K562 (cell line): ENCODE measurements around the gene DNASE2. TPM values are rescaled to one million over a fixed set of nuclear protein-coding genes. Genes with fewer than 3 reads are reported as not detected.

Experiments used
- BRD9 ChIP-seq: fragments of 450-650 bp; IDR thresholded peaks from 2 replicates; pipeline ENCODE4 v1.6.1; 2018; ENCODE audit warnings: low read depth; ENCODE audit not compliant: partially characterized antibody
- E2F4 ChIP-seq: sonication (generic); formaldehyde crosslinking; IDR thresholded peaks from 2 replicates; pipeline ENCODE4 v1.8.0; 2022; ENCODE audit warnings: mild to moderate bottlenecking, low read depth, missing genetic modification reagents
- FOSL1 ChIP-seq: fragments of 200-800 bp; sonication (Bioruptor generic); conservative IDR thresholded peaks from 2 replicates; pipeline ENCODE4 v1.6.1; 2016; ENCODE audit warnings: missing genetic modification characterization, missing compliant biosample characterization
- HDAC8 ChIP-seq: fragments of 450-650 bp; IDR thresholded peaks from 2 replicates; pipeline ENCODE4 v1.6.1; 2016; ENCODE audit warnings: mild to moderate bottlenecking, missing genetic modification characterization, moderate library complexity, missing compliant biosample characterization
- MEIS2 ChIP-seq: fragments of 450-650 bp; IDR thresholded peaks from 2 replicates; pipeline ENCODE4 v1.6.1; 2014; ENCODE audit warnings: mild to moderate bottlenecking; ENCODE audit not compliant: partially characterized antibody
- MIER1 ChIP-seq: fragments of 450-650 bp; IDR thresholded peaks from 2 replicates; pipeline ENCODE4 v1.6.1; 2016; ENCODE audit warnings: antibody characterized with exemption, mild to moderate bottlenecking, low read depth
- PRPF4 ChIP-seq: fragments of 200-400 bp; formaldehyde crosslinking; IDR thresholded peaks from one replicate; pipeline ENCODE4 v1.6.1; 2017; ENCODE audit warnings: low read length, low read depth, mild to moderate bottlenecking; ENCODE audit not compliant: insufficient read depth, poor library complexity, severe bottlenecking
- SMARCE1 ChIP-seq: fragments of 450-650 bp; IDR thresholded peaks from 2 replicates; pipeline ENCODE4 v1.7.1; 2016; ENCODE audit warnings: mild to moderate bottlenecking
- SRSF1 ChIP-seq: fragments of 200-400 bp; formaldehyde crosslinking; IDR thresholded peaks from 2 replicates; pipeline ENCODE4 v1.6.1; 2017; ENCODE audit warnings: mild to moderate bottlenecking, low read depth, low read length, moderate library complexity
- SUPT5H ChIP-seq: fragments of 450-650 bp; IDR thresholded peaks from 2 replicates; pipeline ENCODE4 v1.6.1; 2016
- UBTF ChIP-seq, 2 experiments: IDR thresholded peaks; 2 replicates each; pipeline ENCODE4 v1.6.1; 2012; ENCODE audit warnings: improper control_type of control experiment in 2 of 2, low read depth in 2 of 2, low read length in 2 of 2, borderline replicate concordance in 1 of 2
- ZNF140 ChIP-seq: fragments of 250-450 bp; sonication (Bioruptor Pico); IDR thresholded peaks from 2 replicates; pipeline ENCODE4 v1.8.0; 2021; ENCODE audit warnings: moderate library complexity, mild to moderate bottlenecking, inconsistent platforms
- ZNF239 ChIP-seq: fragments of 250-450 bp; sonication (Bioruptor Pico); IDR thresholded peaks from 2 replicates; pipeline ENCODE4 v1.4.0; 2020; ENCODE audit warnings: mild to moderate bottlenecking
- polyA plus RNA-seq, 8 experiments: library from polyadenylated mRNA; depleted of rRNA in 4 of 8; stranded (reverse) in 5 of 8; unstranded in 3 of 8; fragments of >200 nt; fragmentation: Nextera tagmentation in 2 of 8; fragmentation: Illumina TruSeq in 1 of 8; extraction: Ambion mirVana in 2 of 8; extraction: Trizol in 1 of 8; gene quantifications; 2 replicates each; pipeline versions ENCODE4 v1.2.1 to v1.2.3, GENCODE V29; 2011 to 2014; ENCODE audit warnings: inconsistent platforms in 1 of 8, missing spikeins in 1 of 8
- total RNA-seq, 7 experiments: library from RNA; depleted of rRNA in 6 of 7; stranded (reverse); fragments of >200 nt in 6 of 7; fragmentation: Illumina TruSeq in 2 of 7; extraction: Trizol in 2 of 7; gene quantifications; 2 replicates each; pipeline versions ENCODE4 v1.2.1 to v1.2.3, GENCODE V29; 2011 to 2021; ENCODE audit warnings: low replicate concordance in 1 of 7
- TF ChIP-seq, protein P1 (sequence below): sonication (generic); formaldehyde crosslinking; IDR thresholded peaks from 2 replicates; pipeline ENCODE4 v1.8.0; 2022; ENCODE audit warnings: missing genetic modification reagents, mild to moderate bottlenecking, borderline replicate concordance
- TF ChIP-seq, protein P2 (sequence below): fragments of 450-650 bp; IDR thresholded peaks from 2 replicates; pipeline ENCODE4 v1.6.1; 2016; ENCODE audit warnings: mild to moderate bottlenecking
- TF ChIP-seq, protein P3 (sequence below): conservative IDR thresholded peaks from 2 replicates; pipeline ENCODE4 v1.6.1; 2011; ENCODE audit warnings: low read depth, mild to moderate bottlenecking, low read length; ENCODE audit not compliant: control insufficient read depth

Gene DNASE2
- total and polyA plus RNA-seq, 9 of the 15 experiments (the other 6 are each of a cell fraction or from before 2014, with no cell fraction given) = 4.4 to 27.0 (median 20.2) TPM

GRCh38 chr19:12885749-12886650 is 4.8 kb upstream of the DNASE2 start (continued):
- TF ChIP-seq, protein P1, sequence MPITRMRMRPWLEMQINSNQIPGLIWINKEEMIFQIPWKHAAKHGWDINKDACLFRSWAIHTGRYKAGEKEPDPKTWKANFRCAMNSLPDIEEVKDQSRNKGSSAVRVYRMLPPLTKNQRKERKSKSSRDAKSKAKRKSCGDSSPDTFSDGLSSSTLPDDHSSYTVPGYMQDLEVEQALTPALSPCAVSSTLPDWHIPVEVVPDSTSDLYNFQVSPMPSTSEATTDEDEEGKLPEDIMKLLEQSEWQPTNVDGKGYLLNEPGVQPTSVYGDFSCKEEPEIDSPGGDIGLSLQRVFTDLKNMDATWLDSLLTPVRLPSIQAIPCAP (CRISPR knock-in tag) = no peak
- 0 out of 2 replicates have a peak, but pooled peaks have one; percentile 29 for TF ChIP-seq SUPT5H
- no peak for TF ChIP-seq ZNF140 (CRISPR knock-in tag)
- TF ChIP-seq SRSF1 = no peak
- no peak for TF ChIP-seq PRPF4
- TF ChIP-seq UBTF (IDR thresholded peaks at IDR 0.05; ENCODE audit: borderline replicate concordance in 1 of 2, low read depth in 2 of 2, low read length in 2 of 2) = peak; percentile 46 to 81; a peak in 2 of 4 replicates
- TF ChIP-seq HDAC8 (tag) = 0 out of 2 replicates have a peak, but pooled peaks have one; percentile 34
- TF ChIP-seq BRD9 = peak; percentile 50
- TF ChIP-seq FOSL1 (tag) = no peak; the same call in 1 of the 2 replicates
- no peak for TF ChIP-seq ZNF239 (CRISPR knock-in tag)
- no peak for TF ChIP-seq MIER1
- peak; percentile 83 for TF ChIP-seq SMARCE1
- peak; percentile 33 for TF ChIP-seq MEIS2
- TF ChIP-seq, protein P2, sequence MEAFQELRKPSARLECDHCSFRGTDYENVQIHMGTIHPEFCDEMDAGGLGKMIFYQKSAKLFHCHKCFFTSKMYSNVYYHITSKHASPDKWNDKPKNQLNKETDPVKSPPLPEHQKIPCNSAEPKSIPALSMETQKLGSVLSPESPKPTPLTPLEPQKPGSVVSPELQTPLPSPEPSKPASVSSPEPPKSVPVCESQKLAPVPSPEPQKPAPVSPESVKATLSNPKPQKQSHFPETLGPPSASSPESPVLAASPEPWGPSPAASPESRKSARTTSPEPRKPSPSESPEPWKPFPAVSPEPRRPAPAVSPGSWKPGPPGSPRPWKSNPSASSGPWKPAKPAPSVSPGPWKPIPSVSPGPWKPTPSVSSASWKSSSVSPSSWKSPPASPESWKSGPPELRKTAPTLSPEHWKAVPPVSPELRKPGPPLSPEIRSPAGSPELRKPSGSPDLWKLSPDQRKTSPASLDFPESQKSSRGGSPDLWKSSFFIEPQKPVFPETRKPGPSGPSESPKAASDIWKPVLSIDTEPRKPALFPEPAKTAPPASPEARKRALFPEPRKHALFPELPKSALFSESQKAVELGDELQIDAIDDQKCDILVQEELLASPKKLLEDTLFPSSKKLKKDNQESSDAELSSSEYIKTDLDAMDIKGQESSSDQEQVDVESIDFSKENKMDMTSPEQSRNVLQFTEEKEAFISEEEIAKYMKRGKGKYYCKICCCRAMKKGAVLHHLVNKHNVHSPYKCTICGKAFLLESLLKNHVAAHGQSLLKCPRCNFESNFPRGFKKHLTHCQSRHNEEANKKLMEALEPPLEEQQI = no peak
- TF ChIP-seq E2F4 (CRISPR knock-in tag) = no peak
- TF ChIP-seq, protein P3, sequence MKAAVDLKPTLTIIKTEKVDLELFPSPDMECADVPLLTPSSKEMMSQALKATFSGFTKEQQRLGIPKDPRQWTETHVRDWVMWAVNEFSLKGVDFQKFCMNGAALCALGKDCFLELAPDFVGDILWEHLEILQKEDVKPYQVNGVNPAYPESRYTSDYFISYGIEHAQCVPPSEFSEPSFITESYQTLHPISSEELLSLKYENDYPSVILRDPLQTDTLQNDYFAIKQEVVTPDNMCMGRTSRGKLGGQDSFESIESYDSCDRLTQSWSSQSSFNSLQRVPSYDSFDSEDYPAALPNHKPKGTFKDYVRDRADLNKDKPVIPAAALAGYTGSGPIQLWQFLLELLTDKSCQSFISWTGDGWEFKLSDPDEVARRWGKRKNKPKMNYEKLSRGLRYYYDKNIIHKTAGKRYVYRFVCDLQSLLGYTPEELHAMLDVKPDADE = peak; percentile 29; the same call in 1 of the 2 replicates
